K562 (cell line): ENCODE measurements around the gene HDAC10. TPM values are rescaled to one million over a fixed set of nuclear protein-coding genes. Genes with fewer than 3 reads are reported as not detected.

ENCODE experiments used
- CBFB ChIP-seq: sonication (generic); formaldehyde crosslinking; IDR thresholded peaks from 2 replicates; pipeline ENCODE4 v1.4.0; 2020; ENCODE audit warnings: mild to moderate bottlenecking, missing genetic modification reagents
- CHD7 ChIP-seq: fragments of 200-600 bp; sonication (generic); IDR thresholded peaks from one replicate; pipeline ENCODE4 v1.6.1; 2012; ENCODE audit warnings: mild to moderate bottlenecking, low read depth, low read length, inconsistent platforms
- ETS2 ChIP-seq: IDR thresholded peaks from 2 replicates; pipeline ENCODE4 v1.6.1; 2016; ENCODE audit warnings: borderline replicate concordance, missing genetic modification characterization, mild to moderate bottlenecking, moderate library complexity, missing compliant biosample characterization; ENCODE audit not compliant: poor library complexity, severe bottlenecking
- FOSL1 ChIP-seq: fragments of 200-800 bp; sonication (Bioruptor generic); conservative IDR thresholded peaks from 2 replicates; pipeline ENCODE4 v1.6.1; 2016; ENCODE audit warnings: missing genetic modification characterization, missing compliant biosample characterization
- IRF9 ChIP-seq: fragments of 450-650 bp; IDR thresholded peaks from 2 replicates; pipeline ENCODE4 v1.6.1; 2016; ENCODE audit warnings: missing biosample characterization, missing genetic modification characterization
- LCOR ChIP-seq: sonication (generic); formaldehyde crosslinking; IDR thresholded peaks from 2 replicates; pipeline ENCODE4 v1.8.0; 2022; ENCODE audit warnings: mild to moderate bottlenecking, missing genetic modification reagents
- PCBP2 ChIP-seq: fragments of 200-400 bp; formaldehyde crosslinking; IDR thresholded peaks from 2 replicates; pipeline ENCODE4 v1.6.1; 2018; ENCODE audit warnings: low read length, low read depth, mild to moderate bottlenecking, moderate library complexity; ENCODE audit not compliant: poor library complexity, severe bottlenecking
- RBFOX2 ChIP-seq: fragments of 200-400 bp; formaldehyde crosslinking; IDR thresholded peaks from 2 replicates; pipeline ENCODE4 v1.6.1; 2017; ENCODE audit warnings: low read depth, mild to moderate bottlenecking, low read length, moderate library complexity
- THRAP3 ChIP-seq: fragments of 450-650 bp; IDR thresholded peaks from 2 replicates; pipeline ENCODE4 v1.6.1; 2016; ENCODE audit warnings: mild to moderate bottlenecking, inconsistent platforms, borderline replicate concordance
- TOE1 ChIP-seq, 2 experiments: fragments of 450-650 bp in 1 of 2; sonication (generic) in 1 of 2; formaldehyde crosslinking in 1 of 2; IDR thresholded peaks; 2 replicates each; pipeline versions ENCODE4 v1.7.1 to v1.8.0; 2016 to 2022; ENCODE audit warnings: borderline replicate concordance in 2 of 2, mild to moderate bottlenecking in 2 of 2, antibody characterized with exemption in 1 of 2, inconsistent platforms in 1 of 2, low read depth in 1 of 2, missing genetic modification reagents in 1 of 2, moderate library complexity in 1 of 2
- ZNF511 ChIP-seq: sonication (generic); formaldehyde crosslinking; IDR thresholded peaks from 2 replicates; pipeline ENCODE4 v1.8.0; 2022; ENCODE audit warnings: mild to moderate bottlenecking, missing genetic modification reagents
- ZNF780A ChIP-seq: fragments of 250-450 bp; sonication (Bioruptor Pico); IDR thresholded peaks from 2 replicates; pipeline ENCODE4 v1.5.0; 2021; ENCODE audit warnings: mild to moderate bottlenecking
- polyA plus RNA-seq, 8 experiments: library from polyadenylated mRNA; depleted of rRNA in 4 of 8; stranded (reverse) in 5 of 8; unstranded in 3 of 8; fragments of >200 nt; fragmentation: Nextera tagmentation in 2 of 8; fragmentation: Illumina TruSeq in 1 of 8; extraction: Ambion mirVana in 2 of 8; extraction: Trizol in 1 of 8; gene quantifications; 2 replicates each; pipeline versions ENCODE4 v1.2.1 to v1.2.3, GENCODE V29; 2011 to 2014; ENCODE audit warnings: inconsistent platforms in 1 of 8, missing spikeins in 1 of 8
- total RNA-seq, 7 experiments: library from RNA; depleted of rRNA in 6 of 7; stranded (reverse); fragments of >200 nt in 6 of 7; fragmentation: Illumina TruSeq in 2 of 7; extraction: Trizol in 2 of 7; gene quantifications; 2 replicates each; pipeline versions ENCODE4 v1.2.1 to v1.2.3, GENCODE V29; 2011 to 2021; ENCODE audit warnings: low replicate concordance in 1 of 7

The HDAC10 gene
- total and polyA plus RNA-seq, 9 of the 15 experiments (the other 6 are each of a cell fraction or from before 2014, with no cell fraction given), result 0.10 to 44.2 (median 6.5) TPM

GRCh38 chr22:50262973-50263617 is 12.0 kb upstream of the HDAC10 start (continued):
- TF ChIP-seq CHD7 (no peak), PCBP2 (no peak), FOSL1 (tag) (no peak), LCOR (CRISPR knock-in tag) (no peak), TOE1 (IDR thresholded peaks at IDR 0.05; ENCODE audit: borderline replicate concordance) (no peak), TOE1 (CRISPR knock-in tag; IDR thresholded peaks at IDR 0.05; ENCODE audit: borderline replicate concordance, low read depth) (no peak), ZNF780A (CRISPR knock-in tag) (no peak), IRF9 (no peak), ZNF511 (CRISPR knock-in tag) (no peak), CBFB (CRISPR knock-in tag) (0 out of 2 replicates have a peak, but pooled peaks have one; percentile 31), THRAP3 (no peak), ETS2 (tag) (no peak), RBFOX2 (no peak)
